ENCODE results near the gene SLC6A6.

Gene SLC6A6

DNA sequence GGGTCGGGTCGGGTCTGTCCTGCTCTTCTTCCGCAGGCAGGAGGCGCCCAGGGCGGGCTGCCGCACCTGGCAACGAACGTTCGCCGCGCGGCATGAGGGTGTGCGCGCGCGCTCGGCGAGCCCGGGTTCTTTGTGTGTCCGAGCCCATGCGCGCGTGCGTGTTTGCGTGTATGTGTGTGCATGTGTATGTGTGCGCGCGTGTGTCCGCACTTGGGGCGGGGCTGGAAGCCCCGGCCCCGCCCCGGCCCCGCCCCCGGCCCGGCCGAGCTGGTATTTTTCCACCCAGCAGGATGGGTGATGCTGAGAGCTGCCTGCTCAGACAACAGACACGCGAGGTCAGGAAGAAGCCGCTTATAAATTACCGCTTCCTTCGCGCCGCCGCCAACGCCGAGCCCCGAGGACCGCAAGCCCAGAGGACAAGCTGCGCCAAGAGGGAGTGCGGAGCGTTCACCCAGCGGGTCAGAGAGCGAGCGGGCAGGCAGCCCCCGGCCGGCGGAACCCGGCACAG, at the start of gene SLC6A6:
Gene SLC6A6 (plus strand): TSS at position 303 of the 508 bp plus-strand sequence. CDS start 41,029 bp downstream, outside the sequence.
- DNase-seq (ENCODE audit: low read depth in 2 of 2) = peak; percentile 90 to 92

DNA sequence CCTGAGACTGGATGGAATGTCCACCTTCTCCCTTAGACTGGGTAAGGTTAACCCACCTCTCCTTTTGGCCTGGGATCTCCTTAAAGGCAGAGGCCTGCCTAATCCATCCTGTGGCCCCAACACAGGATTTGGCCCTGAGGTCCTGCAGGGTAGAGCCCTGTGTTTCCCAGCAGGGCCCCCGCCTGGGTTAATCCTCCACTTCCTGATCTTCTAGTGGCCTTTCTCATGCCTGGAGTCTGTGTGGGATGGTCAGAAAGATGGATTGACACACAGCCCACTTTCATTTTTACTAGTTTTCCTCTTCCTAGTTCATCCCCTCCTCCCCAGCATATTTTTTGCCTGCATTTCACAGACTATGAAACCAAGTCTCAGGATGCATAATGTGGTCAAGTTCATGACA, 48.9 kb upstream of the SLC6A6 start:
- DNase-seq (ENCODE audit: low read depth in 2 of 2) = no peak

GRCh38 chr3:14357463-14357862, 44.9 kb upstream of the SLC6A6 start:
- DNase-seq (ENCODE audit: low read depth in 2 of 2) = no peak

DNA sequence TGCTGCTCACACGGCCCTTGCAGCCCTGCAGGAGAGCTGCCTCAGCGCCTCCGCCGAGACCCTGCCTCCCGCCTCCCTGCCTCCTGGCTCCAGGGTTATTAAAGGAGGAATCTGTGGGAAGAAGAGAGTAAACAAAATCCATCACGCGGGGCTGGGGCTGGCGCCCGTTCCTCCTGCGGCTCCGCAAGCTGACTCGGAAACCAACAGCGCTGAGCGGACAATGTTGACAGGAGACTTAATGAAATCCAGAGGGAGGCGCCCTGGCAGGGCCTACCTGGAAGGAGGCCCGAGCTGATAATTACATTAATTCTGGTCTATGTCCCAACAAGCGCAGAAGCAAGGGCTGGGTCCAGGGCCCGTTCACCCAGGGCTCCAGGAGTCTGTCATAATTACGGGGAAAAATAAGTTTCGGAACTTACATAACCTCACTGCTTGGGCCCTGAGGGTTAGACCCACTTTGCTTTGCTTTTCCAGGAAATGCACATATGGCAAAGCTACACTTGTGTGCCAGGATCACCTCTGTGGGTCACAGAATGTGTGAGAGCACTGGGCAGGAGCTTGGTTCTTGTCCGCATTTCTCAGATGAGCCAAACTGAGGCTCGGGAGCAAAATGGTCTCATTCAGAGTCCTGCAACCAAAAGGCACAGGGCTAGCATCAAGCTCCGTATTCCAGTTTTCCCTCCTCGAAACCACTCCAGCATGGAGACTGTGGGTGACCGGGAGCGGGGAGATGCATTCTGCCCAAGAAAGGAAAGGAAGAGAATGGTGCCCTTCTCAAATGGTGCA, 43.8 kb upstream of the SLC6A6 start:
- no peak for DNase-seq (ENCODE audit: low read depth in 2 of 2)

- DNase-seq (ENCODE audit: low read depth in 2 of 2) = no peak
Measured at GRCh38 chr3:14359348-14359747, 43.1 kb upstream of the SLC6A6 start.

DNA sequence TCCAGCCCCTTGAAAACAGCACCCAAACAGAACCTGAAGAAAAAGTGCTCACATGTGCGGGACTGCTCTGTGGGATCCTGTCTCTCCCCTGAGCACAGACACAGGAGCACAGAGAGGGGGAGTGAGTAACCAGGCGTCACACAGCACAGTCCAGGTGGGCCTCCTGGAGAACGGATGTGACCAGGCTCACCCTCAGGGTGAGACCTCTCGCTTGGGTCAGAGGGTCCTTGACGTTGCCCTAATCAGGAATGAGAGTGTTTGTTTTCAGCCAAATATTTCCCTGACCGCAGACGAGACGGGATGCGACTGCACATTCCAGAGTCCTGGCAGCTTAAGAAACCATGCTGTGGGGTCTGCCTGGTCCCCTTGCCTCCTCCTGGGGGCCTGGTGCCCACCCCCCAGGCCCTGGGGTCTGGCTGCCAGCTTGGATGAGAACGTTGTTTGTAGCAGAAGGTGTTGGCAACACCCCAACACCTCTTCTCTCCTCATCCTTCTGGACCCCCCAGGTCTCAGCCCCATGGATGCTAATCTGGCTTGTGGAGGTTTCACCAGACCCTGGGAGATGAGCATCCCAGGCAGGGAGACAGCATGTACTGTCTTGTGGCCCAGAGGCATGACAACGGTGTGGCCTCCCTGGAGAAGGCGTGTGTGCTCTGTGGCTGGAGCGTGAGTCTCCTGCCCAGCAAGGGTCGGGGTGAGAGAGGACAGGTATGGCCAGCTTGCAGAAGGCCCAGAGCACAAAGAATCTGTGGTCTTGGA, 42.1 kb upstream of the SLC6A6 start:
- no peak for DNase-seq (ENCODE audit: low read depth in 2 of 2)

GRCh38 chr3:14361068-14361677, 41.2 kb upstream of the SLC6A6 start:
- DNase-seq (ENCODE audit: low read depth in 2 of 2) = no peak

DNA sequence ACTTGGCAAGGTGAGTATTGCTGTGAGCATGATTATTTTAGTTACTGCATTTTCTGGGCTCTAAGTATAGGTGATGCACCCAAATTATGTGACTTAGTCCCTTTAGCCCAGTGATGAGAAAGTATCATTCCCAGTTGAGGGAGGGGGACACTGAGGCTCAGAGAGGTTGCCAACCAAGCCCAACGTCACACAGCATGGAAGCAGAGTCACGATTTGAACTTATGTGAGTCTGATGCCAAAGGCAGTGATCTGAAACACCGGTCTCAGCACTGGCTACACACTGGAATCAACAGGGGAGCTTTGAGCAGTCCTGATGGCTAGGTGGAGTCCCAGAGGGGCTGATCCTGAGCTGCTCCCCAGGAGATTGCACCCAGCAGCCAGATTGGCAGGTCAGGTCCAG, 39.5 kb upstream of the SLC6A6 start:
- DNase-seq (ENCODE audit: low read depth in 2 of 2) = no peak

DNA sequence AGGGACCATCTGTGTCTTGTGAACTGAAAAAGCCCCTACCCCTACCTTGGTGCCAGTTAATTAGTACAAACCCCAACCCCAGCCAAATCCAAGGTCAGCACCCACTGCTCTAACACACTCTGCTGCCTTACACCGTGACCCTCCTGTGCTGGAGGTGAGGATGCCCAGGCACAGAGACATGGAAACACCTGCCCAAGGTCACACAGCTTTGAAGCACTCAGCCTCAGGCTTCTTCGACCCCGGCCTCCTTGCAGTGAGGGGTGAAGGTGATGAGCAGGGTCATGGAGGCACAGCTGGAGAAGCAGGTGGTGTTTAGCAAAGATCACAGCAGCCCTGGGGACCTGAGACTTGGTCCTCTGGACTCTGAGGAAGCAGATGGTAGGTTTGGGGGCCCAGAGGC, 39.0 kb upstream of the SLC6A6 start:
- no peak for DNase-seq (ENCODE audit: low read depth in 2 of 2)

DNA sequence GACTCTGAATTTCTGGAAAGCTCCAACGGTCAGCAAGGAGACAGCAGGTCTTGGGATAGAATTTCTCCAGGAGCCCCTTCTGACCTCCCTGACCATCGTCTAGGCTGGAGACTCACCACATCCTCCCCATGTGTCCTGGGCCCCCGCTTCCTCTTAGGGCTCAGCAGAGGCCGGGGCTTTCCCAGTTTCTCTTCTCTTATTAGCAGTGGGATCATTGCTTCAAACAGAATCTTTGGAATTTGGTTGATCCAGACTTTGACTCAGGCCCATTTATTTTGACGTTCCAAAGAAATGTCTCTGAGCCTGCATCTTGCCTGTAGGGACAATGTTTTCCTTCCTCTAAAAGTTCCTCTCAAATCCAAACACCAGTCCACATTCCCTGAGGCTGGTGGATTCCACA, 38.4 kb upstream of the SLC6A6 start:
- no peak for DNase-seq (ENCODE audit: low read depth in 2 of 2)

- DNase-seq (ENCODE audit: low read depth in 2 of 2) = no peak
Measured at GRCh38 chr3:14364580-14365292, 37.7 kb upstream of the SLC6A6 start.

GRCh38 chr3:14366248-14366647, 36.2 kb upstream of the SLC6A6 start:
- DNase-seq (ENCODE audit: low read depth in 2 of 2) = no peak

DNA sequence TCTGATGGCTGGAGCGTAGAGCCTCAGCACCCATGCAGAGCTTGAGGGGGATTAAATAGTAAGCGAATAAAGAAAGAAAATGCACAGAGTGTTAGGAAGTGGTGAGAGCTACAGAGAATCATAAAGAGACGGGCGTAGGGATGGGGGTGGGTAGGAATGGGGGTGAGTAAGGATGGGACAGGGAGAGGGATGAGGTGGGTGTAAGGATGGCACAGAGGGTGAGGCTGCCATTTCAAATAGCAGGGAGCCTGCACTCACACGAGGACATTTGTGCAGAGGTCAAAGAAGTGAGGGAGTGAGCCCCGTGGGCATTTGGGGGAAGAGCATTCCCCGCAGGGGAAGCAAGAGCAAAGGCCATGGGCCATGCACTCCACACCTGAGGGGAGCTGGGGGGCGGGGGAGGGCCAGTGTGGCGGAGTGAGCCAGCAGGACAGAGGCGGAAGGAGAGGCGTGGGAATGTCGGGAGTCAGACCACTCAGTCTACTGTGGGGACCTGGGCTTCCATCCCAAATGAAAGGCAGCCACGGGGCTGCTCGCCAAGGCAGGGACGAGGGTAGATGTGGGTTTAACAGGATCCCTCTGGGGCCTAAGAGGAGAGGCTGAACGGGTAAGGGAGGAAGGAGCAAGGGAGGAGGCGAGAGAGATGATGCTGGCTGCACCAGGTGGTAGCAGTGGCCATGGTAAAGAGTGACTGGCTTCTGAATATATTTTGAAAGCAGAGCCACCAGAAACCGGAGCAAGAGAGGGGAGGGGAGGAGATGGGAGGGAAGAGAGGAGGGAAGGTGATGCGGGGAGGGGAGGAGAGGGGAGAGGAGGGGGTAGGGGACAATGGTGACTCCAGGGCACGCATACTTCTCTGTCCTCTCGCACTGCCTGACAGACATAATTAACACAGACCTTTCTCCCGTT, 35.2 kb upstream of the SLC6A6 start:
- no peak for DNase-seq (ENCODE audit: low read depth in 2 of 2)

- DNase-seq (ENCODE audit: low read depth in 2 of 2) = no peak
Measured at GRCh38 chr3:14368146-14368545, 34.3 kb upstream of the SLC6A6 start.

- DNase-seq (ENCODE audit: low read depth in 2 of 2) = no peak
Measured at GRCh38 chr3:14368885-14369284, 33.5 kb upstream of the SLC6A6 start.

DNA sequence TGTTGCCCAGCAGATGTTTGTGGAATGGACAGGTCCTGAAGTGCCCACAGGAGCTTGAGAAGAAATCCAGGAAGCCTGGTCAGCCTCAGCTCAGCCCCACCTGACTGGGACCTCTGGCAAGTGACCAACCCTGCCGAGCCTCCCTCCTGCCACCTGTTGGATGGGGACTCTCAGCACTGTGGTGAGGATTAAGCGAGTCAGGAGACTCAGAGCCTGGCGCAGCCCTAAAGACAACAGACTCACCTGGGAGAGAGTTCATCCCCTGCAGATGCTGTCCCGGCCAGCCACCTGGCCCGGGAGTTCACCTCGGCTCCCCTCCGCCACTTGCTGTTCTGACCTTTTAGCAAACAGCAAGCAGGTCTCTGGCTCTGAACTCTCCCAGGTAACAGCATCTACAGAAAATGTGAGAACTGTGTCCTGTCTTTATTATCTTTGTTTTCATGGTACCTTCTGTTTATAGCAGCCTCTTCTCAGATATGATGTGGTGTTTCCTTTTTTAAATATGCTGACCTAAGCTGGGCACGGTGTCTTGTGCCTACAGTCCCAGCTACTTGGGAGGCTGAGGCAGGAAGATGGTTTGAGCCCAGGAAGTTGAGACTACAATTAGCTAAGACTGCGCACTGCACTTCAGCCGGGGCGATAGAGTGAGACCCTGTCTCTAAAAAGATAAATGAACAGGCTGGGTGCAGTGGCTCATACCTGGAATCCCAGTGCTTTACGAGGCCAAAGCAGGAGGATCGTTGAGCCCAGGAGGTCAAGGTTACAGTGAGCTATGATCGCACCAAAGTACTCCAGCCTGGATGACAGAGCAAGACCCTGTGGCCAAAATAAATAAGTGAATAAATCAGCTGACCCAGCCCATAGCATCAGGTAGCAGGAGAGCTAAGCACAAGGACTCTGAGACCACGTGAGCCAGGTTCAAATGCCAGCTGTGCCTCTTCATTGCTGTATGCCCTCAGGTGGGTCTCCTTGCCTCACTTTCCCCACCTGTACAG, 32.4 kb upstream of the SLC6A6 start:
- DNase-seq (ENCODE audit: low read depth in 2 of 2) = no peak

DNA sequence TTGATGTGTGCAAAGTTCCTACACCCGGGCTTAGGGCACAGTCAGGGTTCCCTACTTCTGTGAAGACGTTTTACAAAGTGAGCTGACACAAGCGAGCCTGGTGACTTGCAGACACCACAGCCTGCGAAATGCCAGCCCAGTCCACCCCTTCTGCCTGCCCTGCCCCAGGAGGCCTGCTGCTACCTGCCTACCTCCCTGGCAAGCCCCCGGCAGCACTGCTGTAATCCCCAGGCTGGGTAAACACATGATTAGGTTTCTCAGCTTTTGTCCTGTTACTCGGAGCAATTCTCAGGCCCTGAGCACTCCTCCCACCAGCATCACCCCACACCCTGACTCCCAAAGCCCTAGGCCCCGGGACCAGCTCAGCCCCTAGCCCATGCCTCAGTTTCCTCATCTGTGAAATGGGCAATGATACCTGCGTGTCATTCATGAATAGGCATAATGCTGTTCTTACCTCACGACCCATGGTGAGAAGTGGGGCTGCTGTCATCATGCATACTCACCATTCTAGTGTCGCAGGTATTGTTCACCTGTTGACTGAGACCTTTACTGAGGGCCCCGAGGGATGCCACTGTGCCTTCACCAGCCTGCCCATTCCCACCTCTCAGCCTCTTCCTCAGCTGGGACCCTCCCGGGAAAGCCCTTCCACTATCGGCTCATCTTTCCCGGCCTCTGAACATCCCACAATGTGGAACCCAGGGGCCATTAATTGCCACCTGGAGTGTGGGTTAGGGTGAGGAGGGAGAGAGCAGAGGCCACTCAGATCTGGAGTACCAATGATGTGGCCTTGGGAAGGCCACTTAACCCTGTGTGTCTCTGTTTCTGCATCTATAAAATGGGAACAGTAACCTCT, 31.5 kb upstream of the SLC6A6 start:
- no peak for DNase-seq (ENCODE audit: low read depth in 2 of 2)

- DNase-seq (ENCODE audit: low read depth in 2 of 2) = no peak
Measured at GRCh38 chr3:14371573-14372474, 30.6 kb upstream of the SLC6A6 start.
